Esophagus squamous epithelium (tissue), 4 donors: ENCODE measurements around the gene KIF1A.

Source experiments
- POLR2A ChIP-seq, 4 donors: fragments of 450-650 bp; IDR thresholded peaks; one replicate each; pipeline ENCODE4 v1.6.1; 2017; ENCODE audit warnings: antibody characterized with exemption in 4 of 4, mild to moderate bottlenecking in 4 of 4, moderate library complexity in 3 of 4
- TF ChIP-seq, protein P1 (sequence below), 6 experiments: fragments of 450-650 bp in 4 of 6; fragments of 200-600 bp in 2 of 6; sonication (generic) in 2 of 6; IDR thresholded peaks; one replicate each; pipeline ENCODE4 v1.5.1; 2016 to 2019; ENCODE audit warnings: antibody characterized with exemption in 6 of 6, mild to moderate bottlenecking in 4 of 6, moderate library complexity in 4 of 6

DNA sequence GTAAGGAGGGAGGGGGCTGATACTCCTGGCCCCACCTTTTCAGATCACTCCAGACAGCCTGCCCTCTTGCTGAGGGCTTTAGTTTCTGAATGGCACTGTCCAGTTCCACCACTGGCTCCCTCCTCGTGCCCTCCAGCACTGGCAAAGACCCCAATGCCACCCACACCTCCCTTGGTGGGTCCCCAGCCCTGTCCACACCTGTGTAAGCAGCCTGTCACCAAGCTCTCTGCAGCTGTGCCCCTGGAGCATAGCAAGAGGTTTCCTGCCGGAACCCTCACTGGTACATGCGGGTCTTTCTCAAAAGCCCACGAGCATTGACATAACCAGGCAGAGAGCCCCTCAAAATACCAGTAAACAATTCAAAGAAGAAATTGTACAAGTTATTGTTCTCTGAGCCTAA lies 17.6 kb upstream of the KIF1A start:
- TF ChIP-seq POLR2A (IDR thresholded peaks at IDR 0.05), result no peak
- TF ChIP-seq, protein P1, sequence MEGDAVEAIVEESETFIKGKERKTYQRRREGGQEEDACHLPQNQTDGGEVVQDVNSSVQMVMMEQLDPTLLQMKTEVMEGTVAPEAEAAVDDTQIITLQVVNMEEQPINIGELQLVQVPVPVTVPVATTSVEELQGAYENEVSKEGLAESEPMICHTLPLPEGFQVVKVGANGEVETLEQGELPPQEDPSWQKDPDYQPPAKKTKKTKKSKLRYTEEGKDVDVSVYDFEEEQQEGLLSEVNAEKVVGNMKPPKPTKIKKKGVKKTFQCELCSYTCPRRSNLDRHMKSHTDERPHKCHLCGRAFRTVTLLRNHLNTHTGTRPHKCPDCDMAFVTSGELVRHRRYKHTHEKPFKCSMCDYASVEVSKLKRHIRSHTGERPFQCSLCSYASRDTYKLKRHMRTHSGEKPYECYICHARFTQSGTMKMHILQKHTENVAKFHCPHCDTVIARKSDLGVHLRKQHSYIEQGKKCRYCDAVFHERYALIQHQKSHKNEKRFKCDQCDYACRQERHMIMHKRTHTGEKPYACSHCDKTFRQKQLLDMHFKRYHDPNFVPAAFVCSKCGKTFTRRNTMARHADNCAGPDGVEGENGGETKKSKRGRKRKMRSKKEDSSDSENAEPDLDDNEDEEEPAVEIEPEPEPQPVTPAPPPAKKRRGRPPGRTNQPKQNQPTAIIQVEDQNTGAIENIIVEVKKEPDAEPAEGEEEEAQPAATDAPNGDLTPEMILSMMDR (IDR thresholded peaks at IDR 0.05), result no peak
